GM23248 (cell line): ENCODE results near the gene ZNF750.

Experiments used
- EZH2 ChIP-seq: fragments of 200-600 bp; sonication (generic); IDR thresholded peaks from 2 replicates; pipeline ENCODE4 v1.6.1; 2018; ENCODE audit warnings: antibody characterized with exemption, mild to moderate bottlenecking; ENCODE audit not compliant: insufficient read depth, poor library complexity, severe bottlenecking
- EZH2phosphoT487 ChIP-seq: fragments of 200-600 bp; sonication (generic); IDR thresholded peaks from 2 replicates; pipeline ENCODE4 v1.6.1; 2018; ENCODE audit warnings: antibody characterized with exemption, moderate library complexity, mild to moderate bottlenecking, low read depth; ENCODE audit not compliant: insufficient read depth

DNA sequence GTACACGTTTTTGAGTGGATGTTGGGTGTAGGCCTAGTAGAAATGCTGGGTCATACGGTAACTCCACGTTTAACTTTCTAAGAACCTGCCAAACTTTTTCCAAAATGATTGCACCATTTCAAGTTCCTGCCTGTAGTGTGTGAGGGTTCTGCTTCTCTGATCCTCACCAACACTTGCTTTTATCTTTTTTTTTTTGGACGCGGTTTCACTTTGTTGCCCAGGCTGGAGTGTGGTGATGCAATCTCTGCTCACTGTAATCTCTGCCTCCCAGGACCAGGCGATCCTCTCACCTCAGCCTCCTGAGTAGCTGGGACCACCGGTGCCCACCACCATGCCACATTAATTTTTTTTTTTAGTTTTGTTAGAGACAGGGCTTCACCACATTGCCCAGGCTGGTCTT is 23.5 kb downstream of the ZNF750 start:
- TF ChIP-seq EZH2 = no peak
- no peak for TF ChIP-seq EZH2phosphoT487
